ENCODE data around the gene TIMP3. TPM values are rescaled to one million over a fixed set of nuclear protein-coding genes. Genes with fewer than 3 reads are reported as not detected.

Gene TIMP3
- polyA plus RNA-seq, 1 donor from 2014 or later, result 0.72 TPM

DNA sequence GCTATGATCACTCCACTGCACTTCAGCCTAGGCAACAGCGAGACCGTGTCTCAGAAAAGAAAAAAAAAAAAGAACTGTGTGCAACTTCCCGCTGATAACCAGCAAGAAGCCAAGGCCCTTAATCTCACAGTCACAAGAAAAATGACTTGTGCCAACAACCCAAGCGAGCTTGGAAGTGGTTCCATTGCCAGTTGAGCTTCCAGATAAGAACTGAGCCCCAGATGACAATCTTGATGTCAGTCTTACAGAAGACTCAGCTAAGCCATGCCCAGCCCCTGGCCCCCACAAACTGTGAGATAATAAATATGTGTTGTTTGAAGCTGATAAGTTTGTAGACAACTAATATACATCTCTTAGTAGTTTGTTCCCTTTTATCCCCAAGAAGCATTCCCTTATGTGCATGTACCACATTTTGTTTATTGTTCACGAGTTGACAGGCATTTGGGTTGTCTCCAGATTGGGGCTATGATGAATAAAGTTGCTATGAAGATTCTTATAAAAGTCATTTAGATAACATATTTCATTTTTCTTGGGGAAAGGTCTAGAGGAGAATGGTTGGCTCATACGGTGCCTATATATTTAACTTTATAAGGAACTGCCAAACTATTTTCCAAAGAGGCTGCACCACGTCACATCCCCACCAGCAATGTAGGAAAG is 85.9 kb downstream of the TIMP3 start:
- H3K4me2 ChIP-seq (ENCODE audit: low read length), result no peak overlapping the region
- no peak overlapping the region for H2AFZ ChIP-seq (ENCODE audit: low read depth, low read length)
- H3K9me3 ChIP-seq (ENCODE audit: low read length), result no peaks in the 10 kb centered on the region

DNA sequence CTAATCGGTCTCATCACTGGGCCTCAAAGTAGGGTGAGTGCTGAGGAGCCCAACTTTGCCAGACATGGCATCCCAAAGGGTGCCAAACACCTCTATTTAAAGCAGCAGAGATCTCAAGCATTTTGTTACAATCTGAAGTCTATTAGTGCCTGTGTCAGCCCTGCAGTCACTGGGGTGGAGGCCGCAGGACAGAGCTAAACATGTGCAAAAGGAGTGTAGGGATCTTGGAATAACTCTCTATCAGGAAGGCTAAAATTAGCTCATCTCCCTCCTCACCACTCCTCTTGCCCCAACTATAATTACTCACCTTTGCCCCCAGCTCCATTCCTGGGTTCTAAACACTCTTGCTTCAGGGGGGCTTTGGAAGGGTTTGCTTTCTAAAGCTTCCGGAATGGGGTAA is 87.5 kb downstream of the TIMP3 start:
- H3K9me3 ChIP-seq (ENCODE audit: low read length), result no peaks in the 10 kb centered on the region
- H4K20me1 ChIP-seq (ENCODE audit: insufficient read depth), result no peaks in the 10 kb centered on the region
- no peak overlapping the region for H3K9ac ChIP-seq (ENCODE audit: low read length)
- no peaks in the 10 kb centered on the region for H3K36me3 ChIP-seq (ENCODE audit: insufficient read depth, low read length)
- TF ChIP-seq EP300 (conservative IDR thresholded peaks at IDR 0.05; ENCODE audit: poor library complexity, severe bottlenecking), result no peak
- TF ChIP-seq RAD21 (conservative IDR thresholded peaks at IDR 0.05), result no peak
- no peak for TF ChIP-seq EZH2 (IDR thresholded peaks at IDR 0.05; ENCODE audit: borderline replicate concordance, insufficient read depth, low read length, poor library complexity, severe bottlenecking)
- TF ChIP-seq, protein P1, sequence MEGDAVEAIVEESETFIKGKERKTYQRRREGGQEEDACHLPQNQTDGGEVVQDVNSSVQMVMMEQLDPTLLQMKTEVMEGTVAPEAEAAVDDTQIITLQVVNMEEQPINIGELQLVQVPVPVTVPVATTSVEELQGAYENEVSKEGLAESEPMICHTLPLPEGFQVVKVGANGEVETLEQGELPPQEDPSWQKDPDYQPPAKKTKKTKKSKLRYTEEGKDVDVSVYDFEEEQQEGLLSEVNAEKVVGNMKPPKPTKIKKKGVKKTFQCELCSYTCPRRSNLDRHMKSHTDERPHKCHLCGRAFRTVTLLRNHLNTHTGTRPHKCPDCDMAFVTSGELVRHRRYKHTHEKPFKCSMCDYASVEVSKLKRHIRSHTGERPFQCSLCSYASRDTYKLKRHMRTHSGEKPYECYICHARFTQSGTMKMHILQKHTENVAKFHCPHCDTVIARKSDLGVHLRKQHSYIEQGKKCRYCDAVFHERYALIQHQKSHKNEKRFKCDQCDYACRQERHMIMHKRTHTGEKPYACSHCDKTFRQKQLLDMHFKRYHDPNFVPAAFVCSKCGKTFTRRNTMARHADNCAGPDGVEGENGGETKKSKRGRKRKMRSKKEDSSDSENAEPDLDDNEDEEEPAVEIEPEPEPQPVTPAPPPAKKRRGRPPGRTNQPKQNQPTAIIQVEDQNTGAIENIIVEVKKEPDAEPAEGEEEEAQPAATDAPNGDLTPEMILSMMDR (IDR thresholded peaks at IDR 0.05; ENCODE audit: poor library complexity, severe bottlenecking), result no peak
- TF ChIP-seq MXI1 (conservative IDR thresholded peaks at IDR 0.05; ENCODE audit: poor library complexity, severe bottlenecking), result no peak
- TF ChIP-seq TAF1 (IDR thresholded peaks at IDR 0.05; ENCODE audit: low read depth), result no peak
- TF ChIP-seq, protein P2, sequence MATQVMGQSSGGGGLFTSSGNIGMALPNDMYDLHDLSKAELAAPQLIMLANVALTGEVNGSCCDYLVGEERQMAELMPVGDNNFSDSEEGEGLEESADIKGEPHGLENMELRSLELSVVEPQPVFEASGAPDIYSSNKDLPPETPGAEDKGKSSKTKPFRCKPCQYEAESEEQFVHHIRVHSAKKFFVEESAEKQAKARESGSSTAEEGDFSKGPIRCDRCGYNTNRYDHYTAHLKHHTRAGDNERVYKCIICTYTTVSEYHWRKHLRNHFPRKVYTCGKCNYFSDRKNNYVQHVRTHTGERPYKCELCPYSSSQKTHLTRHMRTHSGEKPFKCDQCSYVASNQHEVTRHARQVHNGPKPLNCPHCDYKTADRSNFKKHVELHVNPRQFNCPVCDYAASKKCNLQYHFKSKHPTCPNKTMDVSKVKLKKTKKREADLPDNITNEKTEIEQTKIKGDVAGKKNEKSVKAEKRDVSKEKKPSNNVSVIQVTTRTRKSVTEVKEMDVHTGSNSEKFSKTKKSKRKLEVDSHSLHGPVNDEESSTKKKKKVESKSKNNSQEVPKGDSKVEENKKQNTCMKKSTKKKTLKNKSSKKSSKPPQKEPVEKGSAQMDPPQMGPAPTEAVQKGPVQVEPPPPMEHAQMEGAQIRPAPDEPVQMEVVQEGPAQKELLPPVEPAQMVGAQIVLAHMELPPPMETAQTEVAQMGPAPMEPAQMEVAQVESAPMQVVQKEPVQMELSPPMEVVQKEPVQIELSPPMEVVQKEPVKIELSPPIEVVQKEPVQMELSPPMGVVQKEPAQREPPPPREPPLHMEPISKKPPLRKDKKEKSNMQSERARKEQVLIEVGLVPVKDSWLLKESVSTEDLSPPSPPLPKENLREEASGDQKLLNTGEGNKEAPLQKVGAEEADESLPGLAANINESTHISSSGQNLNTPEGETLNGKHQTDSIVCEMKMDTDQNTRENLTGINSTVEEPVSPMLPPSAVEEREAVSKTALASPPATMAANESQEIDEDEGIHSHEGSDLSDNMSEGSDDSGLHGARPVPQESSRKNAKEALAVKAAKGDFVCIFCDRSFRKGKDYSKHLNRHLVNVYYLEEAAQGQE (IDR thresholded peaks at IDR 0.05; ENCODE audit: borderline replicate concordance), result no peak
- TF ChIP-seq POLR2AphosphoS5 (IDR thresholded peaks at IDR 0.05), result no peak
- no peak for TF ChIP-seq SMC3 (conservative IDR thresholded peaks at IDR 0.05; ENCODE audit: poor library complexity)
- no peak overlapping the region for H2AFZ ChIP-seq (ENCODE audit: low read depth, low read length)
- no peak overlapping the region for H3K4me3 ChIP-seq (ENCODE audit: low read length)
- H3K27ac ChIP-seq (ENCODE audit: low read length), result no peak overlapping the region
- H3K27me3 ChIP-seq (ENCODE audit: insufficient read depth, low read depth, low read length), result no peaks in the 10 kb centered on the region
- H3F3A ChIP-seq (ENCODE audit: insufficient read depth, low read length, poor library complexity, severe bottlenecking), result no peaks in the 10 kb centered on the region
- no peak overlapping the region for H3K4me2 ChIP-seq (ENCODE audit: low read length)
- H3K9me2 ChIP-seq (ENCODE audit: insufficient read depth, low read length), result no peaks in the 10 kb centered on the region
- H3K79me2 ChIP-seq (replicated peaks; ENCODE audit: insufficient read depth, low read length), result no peaks in the 10 kb centered on the region

More for the DNA sequence above, 85.9 kb downstream of the TIMP3 start:
- H3F3A ChIP-seq (ENCODE audit: insufficient read depth, low read length, poor library complexity, severe bottlenecking), result no peaks in the 10 kb centered on the region
- no peaks in the 10 kb centered on the region for H3K9me2 ChIP-seq (ENCODE audit: insufficient read depth, low read length)
- no peaks in the 10 kb centered on the region for H3K36me3 ChIP-seq (ENCODE audit: insufficient read depth, low read length)
- no peaks in the 10 kb centered on the region for H3K79me2 ChIP-seq (replicated peaks; ENCODE audit: insufficient read depth, low read length)
- TF ChIP-seq POLR2AphosphoS5 (IDR thresholded peaks at IDR 0.05), result no peak
- TF ChIP-seq TAF1 (IDR thresholded peaks at IDR 0.05; ENCODE audit: low read depth), result no peak
- TF ChIP-seq EZH2 (IDR thresholded peaks at IDR 0.05; ENCODE audit: borderline replicate concordance, insufficient read depth, low read length, poor library complexity, severe bottlenecking), result no peak
- TF ChIP-seq, protein P1 (IDR thresholded peaks at IDR 0.05; ENCODE audit: poor library complexity, severe bottlenecking), result no peak
- TF ChIP-seq EP300 (conservative IDR thresholded peaks at IDR 0.05; ENCODE audit: poor library complexity, severe bottlenecking), result no peak
- H4K20me1 ChIP-seq (ENCODE audit: insufficient read depth), result no peaks in the 10 kb centered on the region
- no peak overlapping the region for H3K9ac ChIP-seq (ENCODE audit: low read length)
- H3K27me3 ChIP-seq (ENCODE audit: insufficient read depth, low read depth, low read length), result no peaks in the 10 kb centered on the region
- no peak overlapping the region for H3K4me3 ChIP-seq (ENCODE audit: low read length)
- H3K27ac ChIP-seq (ENCODE audit: low read length), result no peak overlapping the region
